ENCODE data around the gene FIS1.
"Not testable (repeated sequence)": the region's sequence is repeated elsewhere in the genome, so short reads cannot be mapped to it uniquely, and the experiment has no call there.

FIS1 gene

DNA sequence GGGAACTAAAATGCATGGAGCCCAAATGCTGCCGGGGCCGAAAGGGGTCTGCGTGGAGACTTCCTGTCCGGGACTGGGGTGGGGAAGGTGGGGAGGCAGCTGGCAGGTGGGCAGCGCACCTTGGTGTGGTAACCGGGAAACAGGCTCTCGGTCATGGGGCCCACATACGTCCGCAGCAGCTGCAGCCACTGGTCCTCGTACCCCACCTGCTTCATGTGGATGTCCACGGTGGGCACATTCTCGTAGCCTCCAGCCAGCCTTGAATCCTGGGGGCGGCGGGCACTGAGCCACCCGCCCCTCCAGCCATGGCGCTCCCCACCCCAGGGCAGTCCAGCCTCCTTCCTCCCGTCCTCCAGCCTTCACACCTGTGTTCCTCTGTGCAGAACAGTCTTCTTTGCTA, 37.4 kb downstream of the FIS1 start:
- no peak for DNase-seq (ENCODE audit: insufficient read length, low spot score)
- FAIRE-seq = no peak

GRCh38 chr7:101206665-101207042, 38.2 kb downstream of the FIS1 start:
- DNase-seq (ENCODE audit: insufficient read length, low spot score) = no peak
- FAIRE-seq = no peak

- FAIRE-seq = no peak
- DNase-seq (ENCODE audit: insufficient read length, low spot score) = no peak
Measured at GRCh38 chr7:101205901-101206664, 38.8 kb downstream of the FIS1 start.

DNA sequence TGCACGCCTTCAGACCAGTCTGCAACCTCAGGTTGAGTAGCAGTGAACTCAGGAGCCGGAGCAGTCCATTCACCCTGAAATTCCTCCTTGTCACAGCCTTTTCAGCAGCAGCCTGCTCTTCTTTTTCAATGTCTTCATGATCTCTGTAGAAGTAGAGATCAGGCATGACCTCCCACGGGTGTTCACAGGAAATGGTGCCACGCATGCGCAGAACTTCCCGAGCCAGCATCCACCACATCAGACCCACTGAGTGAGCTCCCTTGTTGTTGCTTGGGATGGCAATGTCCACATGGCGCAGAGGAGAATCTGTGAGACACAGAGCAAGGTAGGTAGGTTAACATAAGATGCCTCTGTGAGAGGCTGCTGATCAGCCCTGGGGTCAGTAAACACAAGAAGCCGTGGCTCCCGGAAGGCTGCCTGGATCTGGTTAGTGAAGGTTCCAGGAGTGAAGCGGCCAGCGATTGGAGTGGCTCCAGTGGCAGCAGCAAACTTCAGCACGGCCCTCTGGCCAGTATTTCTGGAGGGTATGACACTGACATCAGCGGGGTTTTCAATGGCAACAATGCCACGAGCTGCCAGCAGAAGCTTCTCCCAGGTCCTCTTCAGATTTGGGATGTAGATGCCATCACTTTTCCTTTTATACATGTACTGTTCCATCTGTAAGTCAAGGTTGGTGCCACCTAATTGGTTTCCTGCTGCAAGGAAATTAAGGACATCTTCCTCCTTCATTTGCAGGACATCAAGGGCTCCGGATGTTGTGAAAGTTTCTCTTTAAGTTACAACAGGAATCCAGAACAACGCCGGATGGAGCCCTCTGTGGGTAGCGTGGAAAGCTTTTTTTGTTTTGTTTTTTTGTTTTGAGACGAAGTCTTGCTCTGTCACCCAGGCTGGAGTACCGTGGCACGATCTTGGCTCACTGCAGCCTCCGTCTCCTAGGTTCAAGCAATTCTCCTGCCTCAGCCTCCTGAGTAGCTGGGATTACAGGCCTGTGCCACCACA, 40.8 kb downstream of the FIS1 start:
- FAIRE-seq; DNase-seq (ENCODE audit: insufficient read length, low spot score): not testable (repeated sequence)

DNA sequence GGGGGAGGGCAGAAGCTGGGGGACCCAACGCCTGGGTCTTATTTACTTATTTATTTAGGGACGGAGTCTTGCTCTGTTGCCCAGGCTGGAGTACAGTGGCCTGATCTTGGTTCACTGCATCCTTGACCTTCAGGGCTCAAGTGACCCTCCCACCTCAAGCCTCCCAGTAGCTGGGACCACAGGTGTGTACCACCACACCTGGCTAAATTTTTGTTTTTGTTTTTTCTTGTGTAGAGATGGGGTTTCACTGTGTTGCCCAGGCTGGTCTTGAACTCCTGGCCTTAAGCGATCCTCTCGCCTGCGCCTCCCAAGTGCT, 42.3 kb downstream of the FIS1 start:
- FAIRE-seq = no peak

DNA sequence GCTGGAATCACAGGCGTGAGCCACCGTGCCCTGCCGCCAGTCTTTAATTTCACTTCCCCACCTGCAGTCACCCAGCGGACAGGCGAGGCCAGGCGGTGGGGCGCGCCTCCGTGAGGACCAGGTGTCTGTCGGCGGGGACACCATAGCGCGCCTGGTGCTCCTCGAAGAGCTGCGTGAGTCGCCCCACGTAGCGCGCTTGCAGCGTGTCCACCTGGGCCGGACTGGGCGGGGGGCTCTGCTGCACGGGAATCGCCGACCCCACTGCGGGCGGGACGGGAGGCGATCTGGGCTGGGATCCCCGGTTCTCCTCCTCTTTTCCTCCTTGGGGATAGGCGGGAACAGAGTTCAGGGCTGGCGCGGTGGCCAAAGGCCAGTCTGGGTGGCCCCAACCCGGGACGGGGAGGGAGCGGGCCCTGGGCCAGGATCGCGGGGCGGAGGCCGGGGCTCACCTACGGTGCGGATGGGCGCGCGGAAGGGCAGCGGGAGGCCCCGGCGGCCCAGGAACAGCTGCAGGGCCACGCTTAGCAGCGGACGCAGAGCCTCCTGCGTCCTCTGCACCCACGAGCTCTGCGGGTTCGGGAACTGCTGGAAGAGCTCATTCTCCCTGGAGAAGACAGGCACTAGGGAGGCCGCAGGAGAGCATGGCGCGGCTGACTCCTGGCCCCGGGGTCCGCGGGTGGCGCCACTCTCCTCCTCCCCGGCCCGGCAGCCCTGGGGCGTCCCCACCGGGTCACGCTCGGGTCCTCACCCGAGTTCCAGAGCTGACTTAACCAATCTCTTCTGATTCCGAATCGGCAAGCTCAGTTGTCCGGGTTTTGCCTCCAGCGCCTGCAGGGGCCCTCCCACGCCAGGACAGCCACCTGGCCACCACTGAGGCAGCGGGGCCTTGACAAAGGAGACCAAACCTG, 42.9 kb downstream of the FIS1 start:
- no peak for DNase-seq (ENCODE audit: insufficient read length, low spot score)
- FAIRE-seq = no peak

More for the DNA sequence above, 42.3 kb downstream of the FIS1 start:
- no peak for DNase-seq (ENCODE audit: insufficient read length, low spot score)

DNA sequence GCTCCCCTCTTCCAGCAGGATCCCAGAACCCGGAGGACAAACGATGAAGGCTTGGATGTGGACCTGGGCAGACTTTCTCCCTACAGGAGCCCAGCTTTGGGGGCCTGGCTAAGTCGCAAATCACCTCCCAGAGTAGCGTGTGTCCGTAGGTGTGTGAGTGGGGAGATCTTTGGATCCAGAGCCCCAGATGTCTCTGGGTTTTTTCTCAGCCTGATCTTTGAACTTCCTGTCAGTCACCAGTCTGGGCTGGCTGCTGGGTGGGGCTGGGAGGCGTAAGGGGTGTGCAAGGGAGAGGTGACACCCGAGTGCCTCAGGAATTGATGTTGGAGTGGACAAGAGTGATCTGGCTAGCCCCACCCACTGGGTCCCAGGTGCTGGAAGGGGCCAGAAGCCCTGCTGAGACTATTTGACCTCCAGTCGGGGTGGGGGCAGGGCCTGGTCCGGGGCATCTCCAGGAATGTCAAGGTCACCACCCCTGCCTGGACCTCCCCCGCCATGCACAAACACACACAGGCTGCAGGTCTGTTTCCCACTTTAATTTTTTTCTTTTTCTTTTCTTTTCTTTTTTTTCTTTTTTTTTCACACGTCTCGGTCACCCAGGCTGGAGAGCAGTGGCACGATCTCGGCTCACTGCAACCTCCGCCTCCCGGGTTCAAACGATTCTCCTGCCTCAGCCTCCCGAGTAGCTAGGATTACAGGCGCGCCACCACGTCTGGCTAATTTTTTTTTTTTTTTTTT, 43.9 kb downstream of the FIS1 start, which contains the start of gene MOGAT3:
Gene MOGAT3 (minus strand): TSS at position 175 of the 738 bp plus-strand sequence. CDS start 182 bp downstream, outside the sequence.
- DNase-seq (ENCODE audit: insufficient read length, low spot score) (no peak), FAIRE-seq (no peak)

DNA sequence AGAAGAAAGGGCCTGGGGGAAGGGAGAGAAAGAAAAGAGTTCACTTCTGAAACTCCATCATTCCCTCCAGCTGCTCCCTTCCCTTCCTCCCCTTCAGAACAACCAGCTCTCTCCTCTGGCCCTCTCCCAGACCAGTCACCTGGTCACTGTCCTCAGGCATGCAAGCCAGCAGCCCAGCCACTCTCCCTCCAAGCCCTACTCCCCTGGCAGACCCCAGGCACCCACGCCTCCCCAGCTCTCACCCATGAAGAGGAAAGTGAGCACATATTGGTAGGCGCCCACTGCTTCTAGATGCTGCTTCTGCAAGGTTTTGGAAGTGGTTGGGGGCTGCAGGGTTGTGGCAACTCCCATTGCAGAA, 44.4 kb downstream of the FIS1 start:
- no peak for FAIRE-seq
- no peak for DNase-seq (ENCODE audit: insufficient read length, low spot score)

DNA sequence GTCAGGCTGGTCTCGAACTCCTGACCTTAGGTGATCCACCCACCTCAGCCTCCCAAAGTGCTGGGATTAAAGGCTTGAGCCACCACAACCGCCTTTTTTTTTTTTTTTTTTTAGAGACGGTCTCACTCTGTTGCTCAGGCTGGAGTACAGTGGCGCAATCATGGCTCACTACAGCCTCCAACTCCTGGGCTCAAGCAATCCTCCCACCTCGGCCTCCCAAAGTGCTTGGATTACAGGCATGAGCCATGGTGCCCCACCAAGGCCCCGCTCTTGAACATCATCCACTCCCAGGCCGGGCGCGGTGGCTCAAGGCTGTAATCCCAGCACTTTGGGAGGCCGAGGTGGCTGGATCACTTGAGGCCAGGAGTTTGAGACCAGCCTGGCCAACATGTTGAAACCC, 45.4 kb downstream of the FIS1 start:
- FAIRE-seq; DNase-seq (ENCODE audit: insufficient read length, low spot score): not testable (repeated sequence)

DNA sequence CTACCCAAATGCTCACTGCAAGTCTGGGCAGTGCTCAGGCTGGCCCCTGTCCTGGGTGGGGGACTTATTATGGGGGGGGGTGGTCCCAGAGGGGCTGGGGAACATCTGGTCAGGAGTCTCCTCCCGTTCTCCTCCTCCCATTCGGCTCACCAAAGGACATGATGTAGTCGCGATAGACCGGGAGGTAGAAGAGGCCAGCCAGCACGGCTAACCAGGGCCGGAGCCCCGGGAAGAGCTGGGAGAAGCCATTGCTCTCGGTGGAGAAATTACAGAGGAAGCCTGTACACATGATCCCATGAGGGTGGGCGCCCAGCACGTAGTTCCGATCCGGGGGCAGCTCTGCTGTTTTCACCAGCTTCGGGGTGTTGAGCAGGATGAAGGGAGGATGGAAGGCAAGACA, 46.4 kb downstream of the FIS1 start:
- DNase-seq (ENCODE audit: insufficient read length, low spot score) (no peak), FAIRE-seq (no peak)

DNA sequence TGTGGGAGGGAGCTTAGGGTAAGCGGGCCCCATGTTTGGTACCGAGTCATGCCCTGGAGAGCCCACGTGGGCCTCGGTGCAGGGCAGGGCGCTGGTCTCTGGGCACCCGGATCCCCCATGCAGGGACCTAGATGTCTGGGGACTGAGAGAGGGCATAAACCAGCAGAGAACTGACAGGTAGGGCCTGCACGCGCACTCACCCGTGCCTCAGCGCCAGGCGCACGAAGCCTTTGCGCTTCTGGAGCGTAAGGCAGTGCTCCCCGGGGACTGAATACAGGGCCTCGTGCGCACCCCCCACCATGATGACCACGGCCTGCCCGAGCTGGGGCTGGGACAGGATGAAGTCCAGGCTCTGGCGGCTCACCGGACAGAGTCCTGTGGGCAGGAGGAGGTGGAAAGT, 46.9 kb downstream of the FIS1 start:
- no peak for FAIRE-seq
- no peak for DNase-seq (ENCODE audit: insufficient read length, low spot score)

- no peak for FAIRE-seq
Measured at GRCh38 chr7:101195884-101196283, 49.0 kb downstream of the FIS1 start.

More at GRCh38 chr7:101195884-101196283, 49.0 kb downstream of the FIS1 start:
- DNase-seq (ENCODE audit: insufficient read length, low spot score) = no peak

Data from HTR-8/SVneo (cell line).